HCT116 (cell line): ENCODE data around the gene PHACTR1. TPM values are rescaled to one million over a fixed set of nuclear protein-coding genes. Genes with fewer than 3 reads are reported as not detected.

Experiments
- ATAC-seq: fragments of 200-7000 bp; cut with Tn5 transposase; 2 replicates; pipeline ENCODE4 v1.9.1; 2020; ENCODE audit warnings: mild to moderate bottlenecking, moderate library complexity
- BruUV-seq: library from RNA; stranded (reverse); fragments of 400-500 nt; replicated peaks from 2 replicates; lab custom pipeline; 2021; lab: Mats Ljungman, UMichigan
- CTCF ChIA-PET: fragments of 300-600 bp; sonication (Branson Sonifier 250); formaldehyde crosslinking; loops from one replicate; lab custom pipeline; 2021; ENCODE audit warnings: antibody characterized with exemption; lab: Charles Lee
- POLR2A ChIA-PET: fragments of 300-600, 350-600 bp; sonication (Branson Sonifier 250); formaldehyde crosslinking; loops from one replicate; lab custom pipeline; 2021; ENCODE audit warnings: antibody characterized with exemption; lab: Charles Lee
- RAD21 ChIA-PET, 2 experiments: fragments of 300-600 bp; sonication (Branson Sonifier 250); formaldehyde crosslinking; loops; one replicate each; lab custom pipeline; 2023; ENCODE audit warnings: low total read pairs in 2 of 2; ENCODE audit not compliant: uncharacterized antibody in 2 of 2, unreplicated experiment in 2 of 2, low non-redundant PET in 1 of 2; lab: Charles Lee
- DNase-seq: peaks from one replicate; pipeline ENCODE4 v3.0.0-alpha.2; 2010; ENCODE audit warnings: low read depth, low spot score
- H2AFZ ChIP-seq: fragments of 200-600 bp; shearing (Covaris generic), sonication (generic); 2 replicates; pipeline ENCODE4 v1.6.1; 2017; ENCODE audit warnings: low read depth, mixed run types, mixed read lengths, antibody characterized with exemption, low read length; ENCODE audit not compliant: poor library complexity, severe bottlenecking
- H3K27ac ChIP-seq: 2 replicates; pipeline ENCODE4 v1.5.1; 2012; ENCODE audit warnings: low read depth, low read length
- H3K27me3 ChIP-seq: fragments of 200-600 bp; sonication (generic); 2 replicates; pipeline ENCODE4 v1.6.1; 2016; ENCODE audit warnings: mixed run types, low read length, mixed read lengths; ENCODE audit not compliant: insufficient read depth
- H3K36me3 ChIP-seq, 2 experiments: fragments of 200-500 bp in 1 of 2; fragments of 200-600 bp in 1 of 2; sonication (Bioruptor generic) in 1 of 2; sonication (generic) in 1 of 2; 2 replicates each; pipeline versions ENCODE4 v1.5.1 to v1.6.1; 2014 to 2016; ENCODE audit warnings: low read length in 2 of 2, inconsistent platforms in 1 of 2, mixed read lengths in 1 of 2, mixed run types in 1 of 2; ENCODE audit not compliant: insufficient read depth in 2 of 2, control insufficient read depth in 1 of 2
- H3K4me1 ChIP-seq, 2 experiments: fragments of 200-600 bp in 1 of 2; sonication (generic) in 1 of 2; 2 replicates each; pipeline versions ENCODE4 v1.5.1 to v1.6.1; 2012 to 2017; ENCODE audit warnings: low read length in 2 of 2, inconsistent platforms in 1 of 2, mild to moderate bottlenecking in 1 of 2, mixed read lengths in 1 of 2, mixed run types in 1 of 2, moderate library complexity in 1 of 2; ENCODE audit not compliant: insufficient read depth in 2 of 2, control insufficient read depth in 1 of 2
- H3K4me2 ChIP-seq: fragments of 200-600 bp; sonication (generic); 2 replicates; pipeline ENCODE4 v1.6.1; 2017; ENCODE audit warnings: mixed run types, low read length, mixed read lengths
- H3K4me3 ChIP-seq, 2 experiments: fragments of 200-600 bp in 1 of 2; sonication (generic) in 1 of 2; replicated peaks in 1 of 2; 2 replicates each; pipeline ENCODE4 v1.5.1; 2011 to 2016; ENCODE audit warnings: low read length in 2 of 2, control low read depth in 1 of 2, low read depth in 1 of 2, mild to moderate bottlenecking in 1 of 2, mixed read lengths in 1 of 2, mixed run types in 1 of 2
- H3K79me2 ChIP-seq: fragments of 200-600 bp; sonication (generic); 2 replicates; pipeline ENCODE4 v1.6.1; 2017; ENCODE audit warnings: mild to moderate bottlenecking, mixed run types, low read length, moderate library complexity, mixed read lengths; ENCODE audit not compliant: insufficient read depth
- H3K9ac ChIP-seq: fragments of 200-600 bp; sonication (generic); 2 replicates; pipeline ENCODE4 v1.6.1; 2016; ENCODE audit warnings: low read length, mixed read lengths
- H3K9me2 ChIP-seq: fragments of 200-600 bp; sonication (generic), shearing (Covaris generic); 2 replicates; pipeline ENCODE4 v1.6.1; 2017; ENCODE audit warnings: mixed run types, mild to moderate bottlenecking, moderate library complexity; ENCODE audit not compliant: insufficient read depth
- H3K9me3 ChIP-seq, 2 experiments: fragments of 200-500 bp in 1 of 2; fragments of 200-600 bp in 1 of 2; sonication (Bioruptor generic) in 1 of 2; sonication (generic) in 1 of 2; 2 replicates each; pipeline ENCODE4 v1.6.1; 2014 to 2017; ENCODE audit warnings: low read length in 2 of 2, mixed read lengths in 2 of 2, inconsistent platforms in 1 of 2, low read depth in 1 of 2, mild to moderate bottlenecking in 1 of 2, mixed run types in 1 of 2, moderate library complexity in 1 of 2; ENCODE audit not compliant: control insufficient read depth in 1 of 2, insufficient read depth in 1 of 2
- H4K20me1 ChIP-seq: fragments of 200-600 bp; sonication (generic), shearing (Covaris generic); 2 replicates; pipeline ENCODE4 v1.6.1; 2017; ENCODE audit warnings: mixed run types, mild to moderate bottlenecking, moderate library complexity; ENCODE audit not compliant: insufficient read depth
- CEBPB ChIP-seq: IDR thresholded peaks from 2 replicates; pipeline ENCODE4 v1.6.1; 2012; ENCODE audit warnings: low read depth
- EGR1 ChIP-seq: IDR thresholded peaks from 2 replicates; pipeline ENCODE4 v1.6.1; 2012; ENCODE audit warnings: low read depth
- ELF1 ChIP-seq: IDR thresholded peaks from 2 replicates; pipeline ENCODE4 v1.6.1; 2012; ENCODE audit warnings: low read depth, borderline replicate concordance
- EZH2 ChIP-seq: fragments of 200-600 bp; sonication (generic); IDR thresholded peaks from 2 replicates; pipeline ENCODE4 v1.6.1; 2017; ENCODE audit warnings: antibody characterized with exemption, mixed run types
- EZH2phosphoT487 ChIP-seq: fragments of 200-600 bp; IDR thresholded peaks from 2 replicates; pipeline ENCODE4 v1.6.1; 2018; ENCODE audit warnings: antibody characterized with exemption, borderline replicate concordance
- JUND ChIP-seq: IDR thresholded peaks from 2 replicates; pipeline ENCODE4 v1.6.1; 2012
- MAX ChIP-seq: IDR thresholded peaks from 2 replicates; pipeline ENCODE4 v1.6.1; 2012
- POLR2A ChIP-seq: IDR thresholded peaks from 2 replicates; pipeline ENCODE4 v1.7.0; 2011; ENCODE audit warnings: borderline replicate concordance; ENCODE audit not compliant: insufficient read depth, insufficient read length; ENCODE audit errors: extremely low read depth
- RAD21 ChIP-seq: IDR thresholded peaks from 2 replicates; pipeline ENCODE4 v1.6.1; 2012; ENCODE audit warnings: low read depth, mild to moderate bottlenecking
- SIN3A ChIP-seq: IDR thresholded peaks from 2 replicates; pipeline ENCODE4 v1.6.1; 2012; ENCODE audit warnings: low read depth
- TCF7L2 ChIP-seq: IDR thresholded peaks from 2 replicates; pipeline ENCODE4 v1.7.0; 2011; ENCODE audit warnings: borderline replicate concordance, inconsistent platforms; ENCODE audit not compliant: insufficient read depth, insufficient read length; ENCODE audit errors: extremely low read depth
- ZFX ChIP-seq: fragments of 450-650 bp; IDR thresholded peaks from 2 replicates; pipeline ENCODE4 v1.6.1; 2017
- intact Hi-C: fragments of 100-400 bp; cut with micrococcal nuclease; formaldehyde crosslinking; loops from 2 replicates; pipeline ENCODE4 v1.10.0; 2022
- total RNA-seq: library from RNA; stranded (reverse); gene quantifications from one replicate; pipeline ENCODE4 v1.2.1, GENCODE V29; 2021; ENCODE audit not compliant: unreplicated experiment
- TF ChIP-seq, protein P1 (sequence below): IDR thresholded peaks from 2 replicates; pipeline ENCODE4 v1.6.1; 2012

Gene PHACTR1
- total RNA-seq, 1 experiment from 2014 or later: 0.17 TPM

GRCh38 chr6:13273931-13274706 is 557.6 kb downstream of the PHACTR1 start:
- Histone ChIP-seq H3K9me3 (no peaks in the 10 kb centered on the region), H3K27me3 (no peaks in the 10 kb centered on the region), H3K9me2 (no peaks in the 10 kb centered on the region), H3K4me3 (no peak overlapping the region), H2AFZ (no peak overlapping the region), H3K36me3 (no peaks in the 10 kb centered on the region), H3K4me1 (no peaks in the 10 kb centered on the region), H3K27ac (no peak overlapping the region), H4K20me1 (no peaks in the 10 kb centered on the region), H3K4me2 (no peak overlapping the region), H3K9ac (no peak overlapping the region), H3K79me2 (no peaks in the 10 kb centered on the region)
- CTCF ChIA-PET: no interaction called here
- RAD21 ChIA-PET: no interaction called here
- TF ChIP-seq, protein P1, sequence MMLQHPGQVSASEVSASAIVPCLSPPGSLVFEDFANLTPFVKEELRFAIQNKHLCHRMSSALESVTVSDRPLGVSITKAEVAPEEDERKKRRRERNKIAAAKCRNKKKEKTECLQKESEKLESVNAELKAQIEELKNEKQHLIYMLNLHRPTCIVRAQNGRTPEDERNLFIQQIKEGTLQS: no peak
- TF ChIP-seq RAD21 (no peak), EGR1 (no peak), MAX (no peak), SIN3A (no peak), TCF7L2 (no peak), ZFX (no peak), JUND (no peak), ELF1 (no peak), CEBPB (no peak), EZH2phosphoT487 (no peak), POLR2A (no peak), EZH2 (no peak)
- POLR2A ChIA-PET: no interaction called here
- intact Hi-C loops: no loop called here
- no peak for ATAC-seq
- no TSS peak for BruUV-seq
- DNase-seq: no peak
